ENCODE data around the gene CACNA1A.

The CACNA1A gene

GRCh38 chr19:13493516-13494310 is 12.6 kb downstream of the CACNA1A start:
- DNase-seq (ENCODE audit: low spot score) = no peak

GRCh38 chr19:13492128-13492527 is 14.2 kb downstream of the CACNA1A start:
- no peak for DNase-seq (ENCODE audit: low spot score)

GRCh38 chr19:13487985-13488384 is 18.3 kb downstream of the CACNA1A start:
- no peak for DNase-seq (ENCODE audit: low spot score)

- DNase-seq (ENCODE audit: low spot score) = no peak
Observed at GRCh38 chr19:13484166-13484565, 22.1 kb downstream of the CACNA1A start.

- no peak for DNase-seq (ENCODE audit: low spot score)
Observed at GRCh38 chr19:13483215-13483614, 23.1 kb downstream of the CACNA1A start.

GRCh38 chr19:13478576-13478975 is 27.7 kb downstream of the CACNA1A start:
- no peak for DNase-seq (ENCODE audit: low spot score)

GRCh38 chr19:13476071-13476470 is 30.2 kb downstream of the CACNA1A start:
- DNase-seq (ENCODE audit: low spot score) = no peak

GRCh38 chr19:13475044-13475443 is 31.2 kb downstream of the CACNA1A start:
- DNase-seq (ENCODE audit: low spot score) = no peak

GRCh38 chr19:13466697-13467096 is 39.6 kb downstream of the CACNA1A start:
- DNase-seq (ENCODE audit: low spot score) = no peak

- no peak for DNase-seq (ENCODE audit: low spot score)
Observed at GRCh38 chr19:13463296-13463695, 43.0 kb downstream of the CACNA1A start.

- DNase-seq (ENCODE audit: low spot score) = no peak
Observed at GRCh38 chr19:13461536-13461935, 44.7 kb downstream of the CACNA1A start.

GRCh38 chr19:13460045-13460444 is 46.2 kb downstream of the CACNA1A start:
- DNase-seq (ENCODE audit: low spot score) = no peak

- no peak for DNase-seq (ENCODE audit: low spot score)
Observed at GRCh38 chr19:13459351-13459750, 46.9 kb downstream of the CACNA1A start.

GRCh38 chr19:13451434-13451995 is 54.8 kb downstream of the CACNA1A start:
- DNase-seq (ENCODE audit: low spot score) = no peak

- DNase-seq (ENCODE audit: low spot score) = no peak
Observed at GRCh38 chr19:13447978-13448377, 58.3 kb downstream of the CACNA1A start.

GRCh38 chr19:13441810-13442512 is 64.3 kb downstream of the CACNA1A start:
- no peak for DNase-seq (ENCODE audit: low spot score)

- DNase-seq (ENCODE audit: low spot score) = no peak
Observed at GRCh38 chr19:13437919-13438618, 68.2 kb downstream of the CACNA1A start.

GRCh38 chr19:13436352-13436751 is 69.9 kb downstream of the CACNA1A start:
- DNase-seq (ENCODE audit: low spot score) = no peak

GRCh38 chr19:13430790-13431582 is 75.3 kb downstream of the CACNA1A start:
- DNase-seq (ENCODE audit: low spot score) = no peak

GRCh38 chr19:13429563-13429962 is 76.7 kb downstream of the CACNA1A start:
- DNase-seq (ENCODE audit: low spot score) = no peak

- DNase-seq (ENCODE audit: low spot score) = no peak
Observed at GRCh38 chr19:13428352-13428751, 77.9 kb downstream of the CACNA1A start.

Measured in left forelimb (tissue), 1 donor.